AG04450 (cell line): ENCODE results near the gene RILPL1. TPM values are rescaled to one million over a fixed set of nuclear protein-coding genes. Genes with fewer than 3 reads are reported as not detected.
"Not testable (repeated sequence)": the region's sequence is repeated elsewhere in the genome, so short reads cannot be mapped to it uniquely, and the experiment has no call there.

Experiments used
- CTCF ChIA-PET: fragments of 300-600, 350-600 bp; formaldehyde crosslinking; extraction: SDS; loops from one replicate; lab custom pipeline; 2022; ENCODE audit warnings: antibody characterized with exemption, inconsistent platforms; lab: Charles Lee
- POLR2A ChIA-PET: fragments of 350-600 bp; formaldehyde crosslinking; extraction: SDS; loops from one replicate; lab custom pipeline; 2021; ENCODE audit warnings: antibody characterized with exemption, inconsistent platforms; lab: Yijun Ruan, JAX
- DNase-seq: peaks from one replicate; pipeline ENCODE4 v3.0.0-alpha.2; 2011; ENCODE audit warnings: low read depth, low spot score
- H3K27ac ChIP-seq: one replicate; pipeline ENCODE4 v1.5.1; 2012; ENCODE audit warnings: low read depth, low read length, control low read depth
- H3K27me3 ChIP-seq: one replicate; pipeline ENCODE4 v1.6.0; 2012; ENCODE audit warnings: low read length; ENCODE audit not compliant: control insufficient read depth, insufficient read depth
- H3K4me3 ChIP-seq: 2 replicates; pipeline ENCODE4 v1.5.1; 2011; ENCODE audit warnings: mild to moderate bottlenecking, low read depth, low read length, control low read depth
- H3K9me3 ChIP-seq: 2 replicates; pipeline ENCODE4 v1.5.1; 2012; ENCODE audit warnings: low read length; ENCODE audit not compliant: control insufficient read depth, insufficient read depth
- CTCF ChIP-seq: IDR thresholded peaks from 2 replicates; pipeline ENCODE4 v1.5.1; 2011; ENCODE audit warnings: low read depth, low read length, control low read depth, inconsistent platforms
- polyA plus RNA-seq: library from polyadenylated mRNA; depleted of rRNA; stranded (reverse); fragments of >200 nt; gene quantifications from 2 replicates; pipeline ENCODE4 v1.2.3, GENCODE V29; 2011

Gene RILPL1
- polyA plus RNA-seq, 1 experiment, result 18.7 TPM

GRCh38 chr12:123499332-123499731 is 34.2 kb downstream of the RILPL1 start:
- H3K27me3 ChIP-seq, result no peaks in the 10 kb centered on the region
- CTCF ChIA-PET, result no interaction called here
- POLR2A ChIA-PET, result no interaction called here
- H3K9me3 ChIP-seq, result no peaks in the 10 kb centered on the region
- H3K4me3 ChIP-seq, result no peak overlapping the region
- H3K27ac ChIP-seq, result no peak overlapping the region
- DNase-seq, result no peak
- no peak for TF ChIP-seq CTCF

- no peak overlapping the region for H3K27ac ChIP-seq
- no peaks in the 10 kb centered on the region for H3K9me3 ChIP-seq
- POLR2A ChIA-PET, result interaction anchor here (0.7 kb wide), 1 partner anchor 23 kb away, joined by 4 read pairs; no protein-coding TSS in a partner anchor
- no peak overlapping the region for H3K4me3 ChIP-seq
- TF ChIP-seq CTCF, result no peak
- DNase-seq, result no peak
- CTCF ChIA-PET, result interaction anchor here (0.6 kb wide), 1 partner anchor 40 kb away, joined by 6 read pairs; no protein-coding TSS in a partner anchor
- H3K27me3 ChIP-seq, result no peaks in the 10 kb centered on the region
These were observed 35.2 kb downstream of the RILPL1 start for GRCh38 chr12:123498126-123498825.

- Histone ChIP-seq H3K9me3 (no peaks in the 10 kb centered on the region), H3K27me3 (no peaks in the 10 kb centered on the region), H3K4me3 (no peak overlapping the region), H3K27ac (no peak overlapping the region)
- CTCF ChIA-PET, result no interaction called here
- TF ChIP-seq CTCF, result no peak
- DNase-seq, result no peak
- POLR2A ChIA-PET, result no interaction called here
These were observed 36.5 kb downstream of the RILPL1 start for GRCh38 chr12:123497065-123497464.

GRCh38 chr12:123494124-123494851 is 39.2 kb downstream of the RILPL1 start:
- ChIA-PET POLR2A (no interaction called here), CTCF (no interaction called here)
- DNase-seq, result no peak
- TF ChIP-seq CTCF, result no peak
- H3K27me3 ChIP-seq, result no peaks in the 10 kb centered on the region
- no peaks in the 10 kb centered on the region; the same call in 1 of the 2 replicates for H3K9me3 ChIP-seq
- H3K4me3 ChIP-seq, result no peak overlapping the region
- H3K27ac ChIP-seq, result peak overlapping the region; percentile 39

GRCh38 chr12:123492339-123493039 is 41.0 kb downstream of the RILPL1 start:
- POLR2A ChIA-PET, result interaction anchor here (0.6 kb wide), 1 partner anchor 145 kb away, joined by 3 read pairs; no protein-coding TSS in a partner anchor
- DNase-seq, H3K9me3 ChIP-seq, H3K27ac ChIP-seq, H3K4me3 ChIP-seq, H3K27me3 ChIP-seq, CTCF ChIA-PET: not testable (repeated sequence)
